ENCODE measurements around the gene SYTL2.

The SYTL2 gene

GRCh38 chr11:85762226-85762625 lies 48.7 kb downstream of the SYTL2 start:
- no peak for DNase-seq (ENCODE audit: low spot score)

GRCh38 chr11:85759915-85760314 lies 51.0 kb downstream of the SYTL2 start:
- no peak for DNase-seq (ENCODE audit: low spot score)

- no peak for DNase-seq (ENCODE audit: low spot score)
Observed at GRCh38 chr11:85758480-85759039, 52.4 kb downstream of the SYTL2 start.

GRCh38 chr11:85758026-85758425 lies 52.9 kb downstream of the SYTL2 start:
- DNase-seq (ENCODE audit: low spot score), result no peak

GRCh38 chr11:85756401-85757200 lies 54.3 kb downstream of the SYTL2 start:
- DNase-seq (ENCODE audit: low spot score), result no peak

- DNase-seq (ENCODE audit: low spot score), result no peak
Observed at GRCh38 chr11:85755701-85756100, 55.2 kb downstream of the SYTL2 start.

- DNase-seq (ENCODE audit: low spot score), result no peak
Observed at GRCh38 chr11:85755285-85755684, 55.7 kb downstream of the SYTL2 start.

GRCh38 chr11:85752890-85753581 lies 57.9 kb downstream of the SYTL2 start:
- no peak for DNase-seq (ENCODE audit: low spot score)

GRCh38 chr11:85752201-85752889 lies 58.6 kb downstream of the SYTL2 start:
- DNase-seq (ENCODE audit: low spot score), result no peak

- no peak for DNase-seq (ENCODE audit: low spot score)
Observed at GRCh38 chr11:85751724-85752123, 59.2 kb downstream of the SYTL2 start.

GRCh38 chr11:85750646-85751045 lies 60.3 kb downstream of the SYTL2 start:
- DNase-seq (ENCODE audit: low spot score), result no peak

- DNase-seq (ENCODE audit: low spot score), result no peak
Observed at GRCh38 chr11:85749884-85750283, 61.1 kb downstream of the SYTL2 start.

GRCh38 chr11:85749287-85749834 lies 61.6 kb downstream of the SYTL2 start:
- DNase-seq (ENCODE audit: low spot score), result no peak

- DNase-seq (ENCODE audit: low spot score), result no peak
Observed at GRCh38 chr11:85748455-85748891, 62.5 kb downstream of the SYTL2 start.

- DNase-seq (ENCODE audit: low spot score), result no peak
Observed at GRCh38 chr11:85746670-85747069, 64.3 kb downstream of the SYTL2 start.

GRCh38 chr11:85745626-85746025 lies 65.3 kb downstream of the SYTL2 start:
- DNase-seq (ENCODE audit: low spot score), result no peak

- DNase-seq (ENCODE audit: low spot score), result no peak
Observed at GRCh38 chr11:85742873-85743275, 68.1 kb downstream of the SYTL2 start.

GRCh38 chr11:85742348-85742747 lies 68.6 kb downstream of the SYTL2 start:
- DNase-seq (ENCODE audit: low spot score), result no peak

GRCh38 chr11:85740481-85741400 lies 70.2 kb downstream of the SYTL2 start:
- DNase-seq (ENCODE audit: low spot score), result no peak

GRCh38 chr11:85737738-85738137 lies 73.2 kb downstream of the SYTL2 start:
- DNase-seq (ENCODE audit: low spot score), result no peak

GRCh38 chr11:85735876-85736460 lies 75.0 kb downstream of the SYTL2 start:
- DNase-seq (ENCODE audit: low spot score), result no peak
